GM12891 (cell line): ENCODE measurements around the gene MTCL1.

Source experiments
- POLR2A ChIP-seq: IDR thresholded peaks from 2 replicates; pipeline ENCODE4 v1.6.1; 2011; ENCODE audit warnings: low read depth, low read length, control low read depth
- POLR2AphosphoS5 ChIP-seq: IDR thresholded peaks from 2 replicates; pipeline ENCODE4 v1.6.1; 2011; ENCODE audit warnings: low read depth, low read length, control low read depth

DNA sequence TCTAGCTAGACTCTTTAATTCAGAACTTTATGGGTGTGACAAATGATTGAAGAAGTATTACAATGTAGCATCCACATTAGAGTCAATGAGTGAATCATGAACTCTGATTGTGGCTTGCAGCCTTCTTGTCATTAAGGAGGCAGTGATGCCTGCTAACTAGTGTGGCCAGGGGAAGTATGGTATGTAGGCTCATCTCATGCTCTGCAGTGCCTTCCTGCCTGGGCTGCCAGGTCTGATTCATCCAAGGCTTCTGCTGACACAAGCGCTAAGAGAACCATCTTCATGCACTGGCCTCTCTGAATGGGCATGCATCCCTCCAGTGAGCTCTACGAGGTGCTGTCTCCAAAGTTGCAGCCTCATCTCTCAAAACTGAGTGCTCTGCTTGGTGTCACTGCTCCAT is 144.3 kb downstream of the MTCL1 start:
- TF ChIP-seq POLR2AphosphoS5 (no peak), POLR2A (no peak)
